ENCODE results near the gene CFTR.

DNA sequence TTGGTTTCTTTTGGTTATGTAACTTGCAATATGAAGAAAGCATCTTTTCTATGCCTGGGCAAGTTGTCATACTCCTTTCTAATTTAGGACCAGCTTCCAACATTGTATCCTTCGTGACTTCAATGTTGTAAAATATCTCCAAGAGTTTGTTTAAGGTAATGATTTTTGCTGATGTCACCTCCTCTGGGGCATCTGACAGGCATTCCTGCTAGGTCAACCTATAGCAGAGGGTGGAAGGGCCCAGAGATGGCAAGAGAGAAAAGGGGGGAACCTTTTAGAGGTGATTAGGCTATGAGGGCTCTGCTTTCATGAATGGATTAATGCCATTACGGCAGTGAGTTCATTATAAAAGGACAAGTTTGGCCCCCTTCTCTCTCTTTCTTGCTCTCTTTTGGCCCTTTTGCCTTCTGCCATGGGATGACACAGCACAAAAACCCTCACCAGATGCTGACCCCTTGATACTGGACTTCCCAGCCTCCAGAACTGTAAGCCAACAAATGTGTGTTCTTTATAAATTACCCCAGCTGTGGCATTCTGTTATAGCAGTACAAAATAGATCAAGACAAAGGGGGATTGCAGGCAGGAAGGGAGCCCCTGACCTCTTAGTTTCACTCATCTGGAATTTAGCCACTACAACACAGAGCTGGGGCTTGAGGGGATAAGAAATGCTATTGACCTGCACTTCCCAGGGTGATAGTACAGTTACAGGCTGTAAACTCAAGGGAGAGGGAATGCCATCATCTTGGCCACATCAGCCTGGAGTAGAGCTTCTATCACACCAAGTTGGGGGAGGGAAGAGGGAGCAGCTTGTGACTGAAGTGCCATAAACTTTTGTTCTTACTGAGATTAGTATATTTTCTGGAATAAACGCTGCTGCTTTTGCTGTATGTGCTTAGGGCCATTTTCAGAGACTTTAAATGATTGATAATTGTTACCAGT, 195.9 kb downstream of the CFTR start:
- TF ChIP-seq ZNF544 (tag by site-specific recombination; IDR thresholded peaks at IDR 0.05) (no peak), ZNF362 (tag by site-specific recombination; IDR thresholded peaks at IDR 0.05) (no peak), FEZF1 (tag by site-specific recombination; IDR thresholded peaks at IDR 0.05) (no peak), TCF7L2 (IDR thresholded peaks at IDR 0.05; ENCODE audit: borderline replicate concordance, low read depth, low read length) (no peak), BCL11A (tag by site-specific recombination; IDR thresholded peaks at IDR 0.05; ENCODE audit: low read depth) (no peak), ZNF514 (tag by site-specific recombination; IDR thresholded peaks at IDR 0.05) (no peak), REPIN1 (tag by site-specific recombination; IDR thresholded peaks at IDR 0.05; ENCODE audit: low read depth) (no peak)
- TF ChIP-seq, protein P1, sequence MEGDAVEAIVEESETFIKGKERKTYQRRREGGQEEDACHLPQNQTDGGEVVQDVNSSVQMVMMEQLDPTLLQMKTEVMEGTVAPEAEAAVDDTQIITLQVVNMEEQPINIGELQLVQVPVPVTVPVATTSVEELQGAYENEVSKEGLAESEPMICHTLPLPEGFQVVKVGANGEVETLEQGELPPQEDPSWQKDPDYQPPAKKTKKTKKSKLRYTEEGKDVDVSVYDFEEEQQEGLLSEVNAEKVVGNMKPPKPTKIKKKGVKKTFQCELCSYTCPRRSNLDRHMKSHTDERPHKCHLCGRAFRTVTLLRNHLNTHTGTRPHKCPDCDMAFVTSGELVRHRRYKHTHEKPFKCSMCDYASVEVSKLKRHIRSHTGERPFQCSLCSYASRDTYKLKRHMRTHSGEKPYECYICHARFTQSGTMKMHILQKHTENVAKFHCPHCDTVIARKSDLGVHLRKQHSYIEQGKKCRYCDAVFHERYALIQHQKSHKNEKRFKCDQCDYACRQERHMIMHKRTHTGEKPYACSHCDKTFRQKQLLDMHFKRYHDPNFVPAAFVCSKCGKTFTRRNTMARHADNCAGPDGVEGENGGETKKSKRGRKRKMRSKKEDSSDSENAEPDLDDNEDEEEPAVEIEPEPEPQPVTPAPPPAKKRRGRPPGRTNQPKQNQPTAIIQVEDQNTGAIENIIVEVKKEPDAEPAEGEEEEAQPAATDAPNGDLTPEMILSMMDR (tag by site-specific recombination; IDR thresholded peaks at IDR 0.05) = no peak
- TF ChIP-seq, protein P2, sequence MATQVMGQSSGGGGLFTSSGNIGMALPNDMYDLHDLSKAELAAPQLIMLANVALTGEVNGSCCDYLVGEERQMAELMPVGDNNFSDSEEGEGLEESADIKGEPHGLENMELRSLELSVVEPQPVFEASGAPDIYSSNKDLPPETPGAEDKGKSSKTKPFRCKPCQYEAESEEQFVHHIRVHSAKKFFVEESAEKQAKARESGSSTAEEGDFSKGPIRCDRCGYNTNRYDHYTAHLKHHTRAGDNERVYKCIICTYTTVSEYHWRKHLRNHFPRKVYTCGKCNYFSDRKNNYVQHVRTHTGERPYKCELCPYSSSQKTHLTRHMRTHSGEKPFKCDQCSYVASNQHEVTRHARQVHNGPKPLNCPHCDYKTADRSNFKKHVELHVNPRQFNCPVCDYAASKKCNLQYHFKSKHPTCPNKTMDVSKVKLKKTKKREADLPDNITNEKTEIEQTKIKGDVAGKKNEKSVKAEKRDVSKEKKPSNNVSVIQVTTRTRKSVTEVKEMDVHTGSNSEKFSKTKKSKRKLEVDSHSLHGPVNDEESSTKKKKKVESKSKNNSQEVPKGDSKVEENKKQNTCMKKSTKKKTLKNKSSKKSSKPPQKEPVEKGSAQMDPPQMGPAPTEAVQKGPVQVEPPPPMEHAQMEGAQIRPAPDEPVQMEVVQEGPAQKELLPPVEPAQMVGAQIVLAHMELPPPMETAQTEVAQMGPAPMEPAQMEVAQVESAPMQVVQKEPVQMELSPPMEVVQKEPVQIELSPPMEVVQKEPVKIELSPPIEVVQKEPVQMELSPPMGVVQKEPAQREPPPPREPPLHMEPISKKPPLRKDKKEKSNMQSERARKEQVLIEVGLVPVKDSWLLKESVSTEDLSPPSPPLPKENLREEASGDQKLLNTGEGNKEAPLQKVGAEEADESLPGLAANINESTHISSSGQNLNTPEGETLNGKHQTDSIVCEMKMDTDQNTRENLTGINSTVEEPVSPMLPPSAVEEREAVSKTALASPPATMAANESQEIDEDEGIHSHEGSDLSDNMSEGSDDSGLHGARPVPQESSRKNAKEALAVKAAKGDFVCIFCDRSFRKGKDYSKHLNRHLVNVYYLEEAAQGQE (tag by site-specific recombination; IDR thresholded peaks at IDR 0.05) = no peak
